Testis (tissue), 2 donors: ENCODE data around the gene FH.

ENCODE experiments used
- CTCF ChIP-seq, 3 experiments: fragments of 450-650 bp in 2 of 3; fragments of 200-600 bp in 1 of 3; sonication (generic) in 1 of 3; IDR thresholded peaks; one replicate each; pipeline ENCODE4 v1.5.1; 2016 to 2019; ENCODE audit warnings: antibody characterized with exemption in 3 of 3, mild to moderate bottlenecking in 2 of 3, moderate library complexity in 1 of 3
- POLR2A ChIP-seq: fragments of 450-650 bp; IDR thresholded peaks from one replicate; pipeline ENCODE4 v1.6.1; 2017; ENCODE audit warnings: antibody characterized with exemption, mild to moderate bottlenecking, moderate library complexity

DNA sequence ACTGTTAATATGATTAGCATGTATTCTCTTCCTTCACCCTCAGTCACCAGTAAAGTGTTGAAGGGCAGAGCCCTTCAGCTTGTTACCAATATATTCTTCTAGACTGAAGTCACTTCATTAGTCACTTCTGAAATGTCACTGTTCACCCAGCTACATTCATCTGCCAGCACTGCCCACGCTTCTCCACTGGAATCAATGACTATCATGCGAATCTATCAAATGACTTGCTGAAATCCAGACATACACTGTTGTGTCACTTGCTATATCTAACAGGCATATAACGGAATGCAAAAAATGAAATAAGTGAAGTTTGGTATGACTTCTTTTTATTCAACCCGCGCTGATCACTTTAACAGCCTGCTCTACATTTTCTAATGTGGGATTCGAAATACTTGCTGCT, 16.1 kb downstream of the FH start:
- TF ChIP-seq CTCF (IDR thresholded peaks at IDR 0.05) (no peak), POLR2A (no peak)
